ENCODE data around the gene FAM131B.

Gene FAM131B

GRCh38 chr7:143356414-143357050 is 6.0 kb downstream of the FAM131B start:
- DNase-seq (ENCODE audit: low spot score), result no peak

- DNase-seq (ENCODE audit: low spot score), result no peak
Measured at GRCh38 chr7:143355450-143356385, 6.8 kb downstream of the FAM131B start.

- DNase-seq (ENCODE audit: low spot score), result no peak
Measured at GRCh38 chr7:143354965-143355364, 7.5 kb downstream of the FAM131B start.

- DNase-seq (ENCODE audit: low spot score), result no peak
Measured at GRCh38 chr7:143354376-143354775, 8.1 kb downstream of the FAM131B start.

DNA sequence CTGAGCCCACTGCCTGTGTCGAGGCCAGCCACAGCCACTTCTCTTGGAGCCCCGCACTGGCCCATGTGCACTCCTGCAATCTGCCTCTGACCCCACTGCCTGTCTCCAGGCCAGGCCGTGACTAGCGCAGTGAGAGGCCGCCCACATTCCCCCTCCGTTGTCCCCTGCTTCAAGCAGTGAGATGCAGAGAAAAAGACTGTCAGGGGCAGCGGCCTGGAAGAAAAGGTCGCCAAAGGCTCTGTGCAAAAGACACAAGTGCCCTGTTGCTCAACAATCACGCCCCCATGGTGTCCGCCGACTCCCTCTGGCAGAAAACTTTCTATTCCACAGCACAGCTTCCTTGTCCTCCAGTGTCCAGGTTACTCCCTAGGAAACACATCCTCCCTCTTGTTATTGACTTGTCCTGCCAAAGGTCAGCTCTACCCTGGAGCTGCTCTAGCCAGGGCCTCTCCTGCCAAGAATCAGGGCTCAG is 9.9 kb downstream of the FAM131B start:
- DNase-seq (ENCODE audit: low spot score), result no peak

DNA sequence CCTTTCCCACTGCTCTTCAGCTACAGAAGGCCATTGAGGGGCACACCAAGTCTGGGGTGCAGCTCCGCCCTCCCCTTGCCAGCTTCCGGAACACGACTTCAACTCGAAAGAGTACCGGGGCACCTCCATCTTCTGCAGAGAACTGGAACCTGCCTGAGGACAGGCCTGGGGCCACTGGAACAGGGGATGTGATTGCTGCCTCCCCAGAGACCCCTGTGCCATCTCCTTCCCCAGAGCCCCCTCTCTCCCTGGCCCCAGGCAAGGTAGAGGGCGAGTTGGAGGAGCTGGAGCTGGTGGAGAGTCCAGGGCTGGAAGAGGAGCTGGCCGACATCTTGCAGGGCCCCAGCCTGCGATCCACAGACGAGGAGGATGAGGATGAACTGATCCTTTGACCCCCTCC is 10.9 kb downstream of the FAM131B start:
- no peak for DNase-seq (ENCODE audit: low spot score)

GRCh38 chr7:143351060-143351459 is 11.5 kb downstream of the FAM131B start:
- no peak for DNase-seq (ENCODE audit: low spot score)

GRCh38 chr7:143347950-143348349 is 14.6 kb downstream of the FAM131B start:
- DNase-seq (ENCODE audit: low spot score), result no peak

GRCh38 chr7:143346018-143346417 is 16.5 kb downstream of the FAM131B start:
- no peak for DNase-seq (ENCODE audit: low spot score)

- no peak for DNase-seq (ENCODE audit: low spot score)
Measured at GRCh38 chr7:143345428-143345900, 17.0 kb downstream of the FAM131B start.

DNA sequence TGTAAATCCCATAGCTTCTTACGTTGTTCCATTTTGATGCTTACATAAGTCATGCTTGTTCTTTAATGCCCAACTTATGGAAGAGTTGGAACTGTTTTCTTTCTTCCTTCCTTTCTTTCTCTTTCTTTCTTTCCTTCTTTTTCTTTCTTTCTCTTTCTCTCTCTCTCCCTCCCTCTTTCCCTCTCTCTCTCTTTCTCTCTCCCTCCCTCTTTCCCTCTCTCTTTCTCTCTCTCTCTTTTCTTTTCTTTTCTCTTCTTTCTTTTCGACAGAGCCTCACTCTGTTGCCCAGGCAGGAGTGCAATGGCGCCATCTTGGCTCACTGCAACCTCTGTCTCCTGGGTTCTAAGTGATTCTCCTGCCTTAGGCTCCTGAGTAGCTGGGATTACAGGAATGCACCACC is 18.9 kb downstream of the FAM131B start:
- DNase-seq (ENCODE audit: low spot score), result no peak

DNA sequence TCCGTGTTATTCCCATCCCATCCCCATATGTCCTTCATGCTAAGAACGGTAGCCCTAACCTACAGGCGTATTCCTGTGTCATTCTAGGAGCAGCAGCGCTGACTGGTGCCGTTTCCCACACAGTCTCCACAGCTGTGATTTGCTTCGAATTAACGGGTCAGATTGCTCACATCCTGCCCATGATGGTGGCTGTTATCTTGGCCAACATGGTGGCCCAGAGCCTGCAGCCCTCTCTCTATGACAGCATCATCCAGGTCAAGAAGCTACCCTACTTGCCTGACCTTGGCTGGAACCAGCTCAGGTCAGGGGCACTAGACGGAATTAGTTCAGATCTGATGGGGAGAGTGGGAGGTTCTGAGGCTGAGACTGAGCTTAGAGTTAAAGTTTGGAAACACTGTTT is 20.7 kb downstream of the FAM131B start:
- no peak for DNase-seq (ENCODE audit: low spot score)

- no peak for DNase-seq (ENCODE audit: low spot score)
Measured at GRCh38 chr7:143337216-143337615, 25.3 kb downstream of the FAM131B start.

DNA sequence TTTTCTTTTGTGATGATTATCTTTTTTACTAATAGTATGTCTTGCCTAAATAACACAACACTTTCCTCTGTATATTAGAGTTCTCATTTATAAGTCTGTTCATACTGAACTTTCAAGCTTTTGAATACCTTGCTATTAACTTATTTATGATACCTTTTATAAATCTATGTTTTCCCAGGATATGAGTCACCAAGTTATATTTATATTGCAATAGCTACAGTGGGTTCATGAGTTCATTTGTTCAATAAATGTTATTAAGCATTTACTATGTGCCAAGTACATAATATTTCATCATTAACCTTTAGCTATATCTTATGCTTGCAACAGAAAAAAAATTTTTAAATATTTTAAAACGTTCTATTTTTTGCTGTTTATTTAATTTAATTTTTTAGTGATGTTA is 28.3 kb downstream of the FAM131B start:
- no peak for DNase-seq (ENCODE audit: low spot score)

DNA sequence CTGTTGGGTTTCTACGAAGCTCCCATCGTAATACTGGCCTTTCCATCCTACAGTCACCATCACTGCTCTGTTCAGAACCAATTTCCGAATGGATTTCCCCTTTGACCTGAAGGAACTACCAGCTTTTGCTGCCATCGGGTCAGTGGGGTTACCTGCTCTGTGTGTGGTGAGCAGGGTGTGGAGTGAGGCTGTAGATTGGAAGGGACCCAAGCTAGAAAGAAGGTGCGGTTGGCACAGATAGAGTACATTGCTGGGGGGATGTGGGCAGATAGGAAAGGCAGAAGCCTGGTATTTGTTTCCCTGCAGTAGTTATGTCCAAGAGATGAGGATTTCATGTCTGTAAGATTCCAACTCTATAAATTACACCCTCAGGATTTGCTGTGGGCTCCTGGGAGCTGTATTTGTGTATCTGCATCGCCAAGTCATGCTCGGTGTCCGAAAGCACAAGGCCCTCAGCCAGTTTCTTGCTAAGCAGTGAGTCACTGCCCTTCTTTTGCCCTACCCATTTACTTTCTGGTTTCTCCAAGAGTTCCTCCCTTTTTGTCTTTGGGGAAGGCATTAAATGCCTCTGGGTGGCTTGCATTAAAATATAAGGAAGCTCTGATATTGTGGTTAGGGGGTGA is 31.2 kb downstream of the FAM131B start:
- no peak for DNase-seq (ENCODE audit: low spot score)

- DNase-seq (ENCODE audit: low spot score), result no peak
Measured at GRCh38 chr7:143329471-143330170, 32.9 kb downstream of the FAM131B start.

- DNase-seq (ENCODE audit: low spot score), result no peak
Measured at GRCh38 chr7:143327903-143328302, 34.6 kb downstream of the FAM131B start.

- DNase-seq (ENCODE audit: low spot score), result no peak
Measured at GRCh38 chr7:143325240-143325639, 37.3 kb downstream of the FAM131B start.

DNA sequence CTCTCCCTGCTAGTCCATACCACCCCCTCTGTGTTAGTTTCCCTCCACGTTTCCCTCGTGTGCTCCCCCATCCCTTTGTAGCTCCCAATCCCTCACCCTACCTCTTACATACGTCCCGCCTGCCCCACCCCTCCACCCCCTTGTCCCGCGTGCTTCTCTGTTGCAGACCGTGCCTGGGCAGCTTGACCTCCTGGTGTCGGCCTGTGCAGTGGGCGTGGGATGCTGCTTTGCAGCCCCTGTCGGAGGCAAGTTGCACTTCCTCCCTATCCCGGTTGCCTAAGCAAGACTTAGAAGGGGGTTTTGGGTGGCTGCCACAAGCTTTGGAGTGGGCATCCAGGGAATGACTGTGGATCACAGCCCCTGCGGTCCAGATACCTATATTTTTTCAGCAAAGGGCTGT is 38.9 kb downstream of the FAM131B start:
- DNase-seq (ENCODE audit: low spot score), result no peak

DNA sequence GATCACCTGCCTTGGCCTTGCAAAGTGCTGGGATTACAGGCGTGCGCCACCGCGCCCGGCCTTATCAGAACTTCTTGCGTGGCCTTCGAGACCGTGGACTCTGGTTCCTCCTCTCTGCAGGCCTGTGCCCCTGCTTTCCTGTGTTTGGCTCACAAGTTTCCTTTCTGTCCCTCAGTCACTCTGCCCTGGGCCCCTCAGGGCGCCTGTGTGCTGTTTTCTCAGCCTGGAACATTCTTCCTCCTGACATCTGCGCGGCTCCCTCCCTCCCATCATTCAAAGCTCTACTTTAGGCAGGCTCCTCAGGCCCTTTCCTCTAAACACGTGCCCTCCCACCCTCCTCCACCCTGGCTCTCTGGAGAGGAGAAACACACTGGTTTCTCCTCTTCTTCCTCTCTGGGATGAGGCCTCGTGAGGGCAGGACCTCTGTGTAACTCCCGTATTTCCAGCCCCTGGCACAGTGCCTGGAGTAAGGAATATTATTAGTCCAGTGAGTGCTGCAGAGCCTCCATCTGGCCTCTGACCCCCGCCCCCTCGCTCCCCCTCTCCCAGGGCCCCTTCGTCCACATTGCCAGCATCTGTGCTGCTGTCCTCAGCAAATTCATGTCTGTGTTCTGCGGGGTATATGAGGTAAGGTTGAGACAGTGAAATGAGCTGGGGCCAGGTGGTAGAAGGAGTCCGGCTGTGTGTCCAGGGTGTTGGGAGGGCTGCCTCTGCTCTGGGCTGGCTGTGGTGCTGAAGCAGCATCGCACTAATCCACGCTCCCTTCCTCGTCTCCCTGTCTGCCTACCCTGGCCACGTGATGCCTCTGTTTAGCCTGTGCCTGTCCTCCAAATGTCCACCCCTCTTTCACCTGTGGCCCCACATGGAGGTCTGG is 39.5 kb downstream of the FAM131B start:
- no peak for DNase-seq (ENCODE audit: low spot score)

- DNase-seq (ENCODE audit: low spot score), result no peak
Measured at GRCh38 chr7:143321734-143322133, 40.8 kb downstream of the FAM131B start.
